Renal pelvis (tissue), 4 donors: ENCODE results near the gene NFIB. TPM values are rescaled to one million over a fixed set of nuclear protein-coding genes. Genes with fewer than 3 reads are reported as not detected.

Experiments
- DNase-seq: peaks from one replicate; pipeline ENCODE4 v3.0.0-alpha.2; 2013
- polyA plus RNA-seq, 3 donors: library from polyadenylated mRNA; unstranded; fragments of 120-200 nt; gene quantifications; one replicate each; pipeline ENCODE4 v1.2.1, GENCODE V29; 2013; ENCODE audit not compliant: insufficient read length in 3 of 3

Gene NFIB
- polyA plus RNA-seq, 3 donors = 18.4 to 20.3 (median 19.8) TPM

DNA sequence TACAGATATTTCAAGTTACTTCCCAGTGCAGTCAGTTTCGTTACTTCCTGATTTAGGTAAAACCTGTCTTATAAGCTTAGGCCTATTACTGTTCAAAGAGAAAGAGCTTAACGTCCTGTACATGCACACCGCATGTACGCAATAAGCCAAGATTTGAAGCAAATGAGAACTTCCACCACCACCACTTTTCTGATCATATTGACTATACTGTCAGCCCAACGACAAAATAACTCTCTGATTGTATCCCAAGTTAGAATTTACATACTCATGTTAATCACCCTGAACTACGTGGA is 5.1 kb downstream of the NFIB start:
- no peak for DNase-seq

DNA sequence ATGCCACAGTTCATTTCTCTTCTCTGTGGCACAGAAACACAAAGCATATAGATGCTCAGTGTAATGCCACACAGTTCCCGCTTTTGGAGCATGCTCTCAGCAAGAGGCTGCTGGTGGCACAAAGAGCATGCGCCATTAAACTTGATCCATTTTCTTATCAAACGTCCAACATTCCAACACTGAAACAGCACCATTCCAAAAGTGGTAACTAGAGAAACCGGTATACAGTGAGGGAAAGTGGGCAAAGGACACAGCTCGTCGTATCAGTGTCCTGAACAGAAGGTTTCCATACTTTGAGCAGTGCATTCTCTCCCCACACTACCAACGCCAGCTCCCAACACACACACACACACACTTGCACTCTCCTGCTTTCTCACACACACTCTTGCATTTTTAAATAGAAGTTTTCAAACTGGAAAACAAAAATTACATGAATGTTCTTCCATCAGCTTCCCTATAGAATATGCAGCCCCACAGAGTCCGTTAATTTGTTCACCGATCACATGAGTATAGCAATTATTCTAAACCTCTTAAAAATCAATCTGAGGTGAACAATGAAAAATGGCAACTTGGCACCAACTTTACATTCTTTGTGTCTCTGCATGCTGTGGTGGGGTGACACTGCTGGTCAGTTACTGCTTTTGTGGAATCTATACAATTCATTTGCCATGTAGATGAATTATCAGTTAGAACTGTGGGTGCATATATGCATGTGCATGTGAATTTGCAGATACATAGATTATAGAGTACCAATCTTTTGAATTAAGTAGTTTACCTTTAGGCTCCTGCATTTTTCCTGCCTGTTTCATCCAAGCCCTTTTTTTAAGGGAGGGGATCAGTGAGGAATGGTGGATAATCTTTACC is 5.7 kb downstream of the NFIB start:
- no peak for DNase-seq

- no peak for DNase-seq
Measured at GRCh38 chr9:14306672-14307660, 7.0 kb downstream of the NFIB start.

GRCh38 chr9:14306188-14306587 is 7.8 kb downstream of the NFIB start:
- no peak for DNase-seq

DNA sequence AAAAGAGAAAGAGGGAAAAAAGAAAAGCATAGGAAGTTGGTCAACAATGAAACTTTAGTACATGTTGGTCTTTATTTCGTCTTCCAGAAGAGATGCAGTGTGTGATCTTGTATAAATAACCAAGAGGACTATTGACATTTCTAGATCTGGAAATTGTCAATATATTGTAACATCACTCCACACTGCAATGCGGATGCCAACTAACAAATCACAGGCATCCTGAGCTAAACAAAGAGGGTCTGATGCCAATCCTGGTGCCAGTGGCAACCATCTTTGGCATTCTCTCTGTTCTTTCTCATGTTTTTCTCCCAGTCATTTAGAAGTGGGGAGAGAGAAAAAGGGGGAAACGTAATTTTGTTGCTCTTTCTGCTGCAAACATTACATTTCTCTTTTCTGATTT is 9.7 kb downstream of the NFIB start:
- no peak for DNase-seq

DNA sequence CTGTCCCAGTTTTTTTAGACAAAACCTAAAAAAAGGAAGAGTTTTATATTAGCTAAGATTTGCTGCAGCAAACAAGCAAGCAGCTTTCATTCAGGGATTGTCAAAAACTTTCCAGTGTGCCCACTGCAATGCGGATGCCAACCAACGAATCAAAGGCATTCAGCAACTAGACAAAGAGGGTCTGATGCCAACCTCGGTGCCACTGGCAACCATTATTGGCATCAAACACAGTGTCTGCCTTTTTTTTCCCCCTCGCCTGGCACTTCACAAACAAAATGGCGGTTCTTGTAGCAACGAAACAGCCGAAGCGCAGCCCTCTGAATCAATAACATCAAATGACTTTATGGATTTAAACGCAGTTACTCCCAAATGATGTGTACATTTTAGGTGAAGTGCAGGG is 10.4 kb downstream of the NFIB start:
- no peak for DNase-seq

DNA sequence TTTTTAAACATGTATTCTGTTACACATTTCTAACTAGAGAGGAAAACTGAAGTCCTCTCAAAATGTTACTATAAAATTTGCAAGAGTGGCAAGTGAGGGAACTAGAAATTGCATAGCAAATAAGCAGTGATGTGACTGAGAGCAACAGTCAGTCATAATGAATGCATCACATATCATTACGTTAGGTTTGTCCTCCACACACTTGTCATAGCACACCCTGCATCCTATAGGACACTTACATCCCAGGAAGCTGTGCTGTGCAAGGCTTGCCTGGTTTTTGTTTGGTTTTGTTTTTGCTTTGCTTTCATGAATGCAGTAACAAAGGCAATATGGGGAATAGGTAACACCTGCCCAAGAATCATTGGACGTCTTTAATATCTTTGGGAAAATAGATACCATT is 10.8 kb downstream of the NFIB start:
- DNase-seq = no peak

DNA sequence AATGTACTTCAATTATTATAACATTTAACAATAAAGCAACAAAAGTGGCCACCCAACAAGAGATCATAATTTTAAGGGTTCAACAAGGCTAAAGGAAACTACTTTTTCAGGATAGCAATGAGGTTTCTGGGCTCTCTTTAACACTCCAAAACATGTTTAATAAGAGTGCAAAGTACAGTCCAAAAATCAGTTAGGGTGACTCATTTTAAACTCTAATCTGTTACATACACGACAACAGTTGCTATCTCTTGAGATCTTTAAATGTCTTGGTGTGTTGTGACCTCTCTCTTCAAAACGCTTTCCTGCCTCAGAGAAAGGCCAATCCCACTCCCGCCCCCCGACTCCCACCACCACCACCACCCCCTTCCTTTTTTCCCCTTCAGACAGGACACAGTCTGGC is 11.5 kb downstream of the NFIB start:
- DNase-seq = no peak

- DNase-seq = no peak
Measured at GRCh38 chr9:14301583-14302021, 12.3 kb downstream of the NFIB start.

DNA sequence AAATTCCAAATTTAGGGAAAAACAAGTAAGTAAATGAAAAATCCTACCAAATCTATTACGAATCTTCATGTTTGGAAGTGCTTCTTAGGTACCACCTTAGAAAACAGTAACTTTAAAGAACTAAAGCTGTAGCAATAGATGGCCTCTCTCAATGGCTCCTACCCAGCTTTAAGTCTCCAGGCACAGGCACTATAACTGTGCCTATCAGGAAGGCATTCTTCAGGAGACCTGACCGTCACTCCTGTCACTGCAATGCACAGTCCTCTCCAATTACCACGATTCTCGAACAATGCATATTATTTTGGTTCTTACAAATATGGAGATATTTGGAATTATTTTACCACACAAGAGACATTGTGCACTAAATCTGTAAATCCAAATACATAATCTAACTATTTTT is 12.9 kb downstream of the NFIB start:
- DNase-seq = no peak

- no peak for DNase-seq
Measured at GRCh38 chr9:14300588-14300987, 13.4 kb downstream of the NFIB start.

GRCh38 chr9:14300040-14300439 is 13.9 kb downstream of the NFIB start:
- no peak for DNase-seq

GRCh38 chr9:14298601-14299022 is 15.3 kb downstream of the NFIB start:
- no peak for DNase-seq

GRCh38 chr9:14296495-14297113 is 17.3 kb downstream of the NFIB start:
- no peak for DNase-seq

DNA sequence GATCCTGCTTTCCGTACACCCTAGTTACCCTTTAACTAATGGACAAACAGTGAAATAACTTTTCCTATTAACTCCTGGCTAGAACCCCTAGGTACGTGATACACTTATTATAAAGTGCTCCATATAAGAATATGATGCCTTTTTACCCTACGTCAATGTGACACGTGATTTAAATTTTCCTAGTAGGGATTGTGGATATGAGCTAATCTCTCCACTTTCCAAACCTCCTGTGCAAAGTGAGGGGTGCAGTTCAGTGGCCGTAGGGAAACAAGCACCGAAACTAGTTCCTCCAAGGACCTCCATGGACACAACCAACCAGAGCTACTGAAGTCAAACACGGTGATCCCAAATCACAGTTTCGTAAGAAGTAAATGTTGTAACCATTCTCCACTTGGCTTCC is 19.3 kb downstream of the NFIB start:
- no peak for DNase-seq

DNA sequence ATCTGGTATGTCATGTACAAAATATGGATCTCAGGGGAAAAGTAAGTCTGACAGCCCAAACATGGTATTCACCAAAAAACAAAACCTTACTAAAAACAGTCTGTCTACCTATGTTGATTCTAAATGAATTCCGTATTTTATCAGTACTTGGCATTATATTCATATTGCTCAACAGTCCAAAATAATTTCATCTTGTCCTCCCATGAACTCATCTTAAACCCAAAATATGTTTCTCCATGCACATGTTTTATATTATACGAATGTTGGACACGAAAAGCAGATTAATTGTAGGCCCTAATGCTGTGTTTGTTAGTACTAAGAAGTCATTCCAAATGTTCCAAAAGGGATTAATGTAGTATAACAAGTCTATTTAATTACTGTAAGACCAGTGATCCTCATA is 20.1 kb downstream of the NFIB start:
- DNase-seq = no peak

GRCh38 chr9:14292181-14292739 is 21.7 kb downstream of the NFIB start:
- no peak for DNase-seq

GRCh38 chr9:14289916-14290315 is 24.0 kb downstream of the NFIB start:
- no peak for DNase-seq

GRCh38 chr9:14288433-14288832 is 25.5 kb downstream of the NFIB start:
- no peak for DNase-seq

GRCh38 chr9:14286121-14286520 is 27.8 kb downstream of the NFIB start:
- DNase-seq = no peak

- DNase-seq = no peak
Measured at GRCh38 chr9:14283276-14283675, 30.7 kb downstream of the NFIB start.

DNA sequence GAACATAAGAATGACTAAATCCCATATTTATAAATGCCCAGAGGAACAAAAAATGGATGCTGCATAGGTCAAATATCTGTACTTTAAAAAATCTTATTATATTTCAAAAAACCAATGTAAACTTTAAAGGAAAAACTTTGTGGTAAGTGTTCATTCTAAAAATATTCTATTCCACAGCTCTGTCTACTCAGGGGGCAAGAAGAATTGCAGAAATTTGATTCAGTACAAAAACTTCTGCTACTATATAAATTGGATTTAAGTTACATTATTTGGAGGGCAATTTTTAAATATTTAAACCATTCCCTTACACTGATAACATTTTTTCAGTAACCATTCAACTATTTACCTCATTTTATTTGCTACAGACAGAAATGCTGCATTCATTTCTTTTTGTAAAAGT is 32.1 kb downstream of the NFIB start:
- DNase-seq = no peak
